K562 (cell line): Measurements from ENCODE around the gene ZBTB43. TPM values are rescaled to one million over a fixed set of nuclear protein-coding genes. Genes with fewer than 3 reads are reported as not detected.

Experiments used
- TRIM24 ChIP-seq, 2 experiments: fragments of 450-650 bp; IDR thresholded peaks; 2 replicates each; pipeline ENCODE4 v1.6.1; 2016
- ZNF124 ChIP-seq: sonication (generic); formaldehyde crosslinking; IDR thresholded peaks from 2 replicates; pipeline ENCODE4 v1.8.1; 2022; ENCODE audit warnings: missing genetic modification reagents
- polyA plus RNA-seq, 8 experiments: library from polyadenylated mRNA; depleted of rRNA in 4 of 8; stranded (reverse) in 5 of 8; unstranded in 3 of 8; fragments of >200 nt; fragmentation: Nextera tagmentation in 2 of 8; fragmentation: Illumina TruSeq in 1 of 8; extraction: Ambion mirVana in 2 of 8; extraction: Trizol in 1 of 8; gene quantifications; 2 replicates each; pipeline versions ENCODE4 v1.2.1 to v1.2.3, GENCODE V29; 2011 to 2014; ENCODE audit warnings: inconsistent platforms in 1 of 8, missing spikeins in 1 of 8
- total RNA-seq, 7 experiments: library from RNA; depleted of rRNA in 6 of 7; stranded (reverse); fragments of >200 nt in 6 of 7; fragmentation: Illumina TruSeq in 2 of 7; extraction: Trizol in 2 of 7; gene quantifications; 2 replicates each; pipeline versions ENCODE4 v1.2.1 to v1.2.3, GENCODE V29; 2011 to 2021; ENCODE audit warnings: low replicate concordance in 1 of 7
- TF ChIP-seq, protein P1 (sequence below), 2 experiments: fragments of 450-650 bp; IDR thresholded peaks; 2 replicates each; pipeline ENCODE4 v1.6.1; 2016
- TF ChIP-seq, protein P2 (sequence below): sonication (generic); formaldehyde crosslinking; IDR thresholded peaks from 2 replicates; pipeline ENCODE4 v1.8.0; 2023; ENCODE audit warnings: mild to moderate bottlenecking, missing genetic modification reagents

ZBTB43 gene
- total and polyA plus RNA-seq, 9 of the 15 experiments (the other 6 are each of a cell fraction or from before 2014, with no cell fraction given), result 3.9 to 17.2 (median 9.1) TPM

DNA sequence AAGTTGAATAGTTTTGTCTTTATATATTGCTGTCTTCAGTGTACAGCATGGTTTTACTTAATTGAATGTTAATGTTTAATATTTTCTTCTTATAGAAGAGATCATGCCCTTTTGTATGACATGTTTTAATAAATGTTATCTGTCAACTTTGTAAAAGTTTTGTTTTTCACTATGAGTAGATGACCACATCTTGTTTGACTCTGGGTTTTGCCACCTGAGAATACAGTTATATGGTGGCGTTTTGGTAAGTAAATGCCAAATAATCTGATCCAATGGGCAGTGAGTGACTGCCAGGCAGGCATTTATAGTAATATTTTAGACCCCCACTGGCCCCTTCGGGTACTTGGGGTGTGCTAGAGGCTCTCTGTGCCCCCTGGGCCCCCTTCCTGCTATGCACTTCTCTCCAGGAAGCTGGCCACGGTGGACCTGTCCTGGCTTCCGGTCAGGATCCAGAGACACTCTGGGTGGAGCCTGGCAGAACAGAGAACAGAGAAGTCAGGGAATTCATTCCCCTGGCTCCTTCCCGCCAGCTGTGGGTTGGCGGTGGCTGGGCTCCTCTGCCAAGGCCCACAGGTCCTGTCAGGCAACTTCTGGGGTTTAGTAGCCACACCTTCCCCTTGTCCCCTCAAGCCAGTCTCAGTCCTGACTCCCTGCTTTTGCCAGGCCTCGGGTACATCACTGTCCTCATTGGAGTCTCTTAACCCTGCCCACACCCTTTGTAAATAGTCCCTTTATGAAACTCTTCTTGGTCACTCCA is 33.4 kb downstream of the ZBTB43 start (continued):
- TF ChIP-seq, protein P1, sequence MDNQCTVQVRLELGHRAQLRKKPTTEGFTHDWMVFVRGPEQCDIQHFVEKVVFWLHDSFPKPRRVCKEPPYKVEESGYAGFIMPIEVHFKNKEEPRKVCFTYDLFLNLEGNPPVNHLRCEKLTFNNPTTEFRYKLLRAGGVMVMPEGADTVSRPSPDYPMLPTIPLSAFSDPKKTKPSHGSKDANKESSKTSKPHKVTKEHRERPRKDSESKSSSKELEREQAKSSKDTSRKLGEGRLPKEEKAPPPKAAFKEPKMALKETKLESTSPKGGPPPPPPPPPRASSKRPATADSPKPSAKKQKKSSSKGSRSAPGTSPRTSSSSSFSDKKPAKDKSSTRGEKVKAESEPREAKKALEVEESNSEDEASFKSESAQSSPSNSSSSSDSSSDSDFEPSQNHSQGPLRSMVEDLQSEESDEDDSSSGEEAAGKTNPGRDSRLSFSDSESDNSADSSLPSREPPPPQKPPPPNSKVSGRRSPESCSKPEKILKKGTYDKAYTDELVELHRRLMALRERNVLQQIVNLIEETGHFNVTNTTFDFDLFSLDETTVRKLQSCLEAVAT (IDR thresholded peaks at IDR 0.05), result no peak
- no peak for TF ChIP-seq TRIM24 (IDR thresholded peaks at IDR 0.05)
- TF ChIP-seq, protein P2, sequence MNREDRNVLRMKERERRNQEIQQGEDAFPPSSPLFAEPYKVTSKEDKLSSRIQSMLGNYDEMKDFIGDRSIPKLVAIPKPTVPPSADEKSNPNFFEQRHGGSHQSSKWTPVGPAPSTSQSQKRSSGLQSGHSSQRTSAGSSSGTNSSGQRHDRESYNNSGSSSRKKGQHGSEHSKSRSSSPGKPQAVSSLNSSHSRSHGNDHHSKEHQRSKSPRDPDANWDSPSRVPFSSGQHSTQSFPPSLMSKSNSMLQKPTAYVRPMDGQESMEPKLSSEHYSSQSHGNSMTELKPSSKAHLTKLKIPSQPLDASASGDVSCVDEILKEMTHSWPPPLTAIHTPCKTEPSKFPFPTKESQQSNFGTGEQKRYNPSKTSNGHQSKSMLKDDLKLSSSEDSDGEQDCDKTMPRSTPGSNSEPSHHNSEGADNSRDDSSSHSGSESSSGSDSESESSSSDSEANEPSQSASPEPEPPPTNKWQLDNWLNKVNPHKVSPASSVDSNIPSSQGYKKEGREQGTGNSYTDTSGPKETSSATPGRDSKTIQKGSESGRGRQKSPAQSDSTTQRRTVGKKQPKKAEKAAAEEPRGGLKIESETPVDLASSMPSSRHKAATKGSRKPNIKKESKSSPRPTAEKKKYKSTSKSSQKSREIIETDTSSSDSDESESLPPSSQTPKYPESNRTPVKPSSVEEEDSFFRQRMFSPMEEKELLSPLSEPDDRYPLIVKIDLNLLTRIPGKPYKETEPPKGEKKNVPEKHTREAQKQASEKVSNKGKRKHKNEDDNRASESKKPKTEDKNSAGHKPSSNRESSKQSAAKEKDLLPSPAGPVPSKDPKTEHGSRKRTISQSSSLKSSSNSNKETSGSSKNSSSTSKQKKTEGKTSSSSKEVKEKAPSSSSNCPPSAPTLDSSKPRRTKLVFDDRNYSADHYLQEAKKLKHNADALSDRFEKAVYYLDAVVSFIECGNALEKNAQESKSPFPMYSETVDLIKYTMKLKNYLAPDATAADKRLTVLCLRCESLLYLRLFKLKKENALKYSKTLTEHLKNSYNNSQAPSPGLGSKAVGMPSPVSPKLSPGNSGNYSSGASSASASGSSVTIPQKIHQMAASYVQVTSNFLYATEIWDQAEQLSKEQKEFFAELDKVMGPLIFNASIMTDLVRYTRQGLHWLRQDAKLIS (CRISPR knock-in tag), result no peak
- no peak for TF ChIP-seq ZNF124
